ENCODE data around the gene MAGEF1. TPM values are rescaled to one million over a fixed set of nuclear protein-coding genes. Genes with fewer than 3 reads are reported as not detected.

The MAGEF1 gene
- total and polyA plus RNA-seq, 9 of the 15 experiments (the other 6 are each of a cell fraction or from before 2014, with no cell fraction given) = 1.5 to 39.1 (median 19.8) TPM

GRCh38 chr3:184761075-184761841 is 49.4 kb upstream of the MAGEF1 start:
- WGBS (ENCODE audit: insufficient coverage, low coverage, missing lambda C conversion rate) = 27% methylated on average over 10 of the region's 13 CpGs
- no peak overlapping the region for H3K27ac ChIP-seq (ENCODE audit: extremely low read depth, low read depth, low read length)
- H3K4me1 ChIP-seq (replicated peaks in 1 of 2; ENCODE audit: control insufficient read depth in 2 of 2, insufficient read depth in 2 of 2, low read length in 2 of 2) = peaks cover 0 to 7% of the 10 kb centered on the region in 2 experiments; a peak in 3 of 5 replicates
- no TSS peak for BruUV-seq (replicated peaks)
- POLR2A ChIA-PET = interaction anchor here (0.6 kb wide), 2 partner anchors 9 to 19 kb away, joined by 3 to 5 read pairs; no protein-coding TSS in a partner anchor
- no peaks in the 10 kb centered on the region for H4K20me1 ChIP-seq (replicated peaks; ENCODE audit: control insufficient read depth, insufficient read depth, low read length)
- H3K27me3 ChIP-seq (ENCODE audit: control insufficient read depth in 2 of 2, insufficient read depth in 2 of 2, low read length in 2 of 2) = peaks cover 0 to 8% of the 10 kb centered on the region in 2 experiments; a peak in 2 of 5 replicates
- TF ChIP-seq PCBP2 (IDR thresholded peaks at IDR 0.05; ENCODE audit: low read depth, low read length, poor library complexity, severe bottlenecking) (no peak), RBM14 (IDR thresholded peaks at IDR 0.05; ENCODE audit: borderline replicate concordance, insufficient read depth, low read depth, low read length) (no peak), ZSCAN32 (CRISPR knock-in tag; IDR thresholded peaks at IDR 0.05) (no peak), BHLHE40 (IDR thresholded peaks at IDR 0.05; ENCODE audit: low read length) (no peak), CBFA2T2 (conservative IDR thresholded peaks at IDR 0.05) (no peak), HOXB6 (CRISPR knock-in tag; IDR thresholded peaks at IDR 0.05; ENCODE audit: borderline replicate concordance) (no peak), SAFB2 (IDR thresholded peaks at IDR 0.05; ENCODE audit: borderline replicate concordance, low read depth, low read length, severe bottlenecking) (no peak), ZNF431 (CRISPR knock-in tag; IDR thresholded peaks at IDR 0.05) (no peak), TCF7 (IDR thresholded peaks at IDR 0.05; ENCODE audit: borderline replicate concordance) (no peak), NCOA6 (IDR thresholded peaks at IDR 0.05) (no peak)
- TF ChIP-seq, protein P1, sequence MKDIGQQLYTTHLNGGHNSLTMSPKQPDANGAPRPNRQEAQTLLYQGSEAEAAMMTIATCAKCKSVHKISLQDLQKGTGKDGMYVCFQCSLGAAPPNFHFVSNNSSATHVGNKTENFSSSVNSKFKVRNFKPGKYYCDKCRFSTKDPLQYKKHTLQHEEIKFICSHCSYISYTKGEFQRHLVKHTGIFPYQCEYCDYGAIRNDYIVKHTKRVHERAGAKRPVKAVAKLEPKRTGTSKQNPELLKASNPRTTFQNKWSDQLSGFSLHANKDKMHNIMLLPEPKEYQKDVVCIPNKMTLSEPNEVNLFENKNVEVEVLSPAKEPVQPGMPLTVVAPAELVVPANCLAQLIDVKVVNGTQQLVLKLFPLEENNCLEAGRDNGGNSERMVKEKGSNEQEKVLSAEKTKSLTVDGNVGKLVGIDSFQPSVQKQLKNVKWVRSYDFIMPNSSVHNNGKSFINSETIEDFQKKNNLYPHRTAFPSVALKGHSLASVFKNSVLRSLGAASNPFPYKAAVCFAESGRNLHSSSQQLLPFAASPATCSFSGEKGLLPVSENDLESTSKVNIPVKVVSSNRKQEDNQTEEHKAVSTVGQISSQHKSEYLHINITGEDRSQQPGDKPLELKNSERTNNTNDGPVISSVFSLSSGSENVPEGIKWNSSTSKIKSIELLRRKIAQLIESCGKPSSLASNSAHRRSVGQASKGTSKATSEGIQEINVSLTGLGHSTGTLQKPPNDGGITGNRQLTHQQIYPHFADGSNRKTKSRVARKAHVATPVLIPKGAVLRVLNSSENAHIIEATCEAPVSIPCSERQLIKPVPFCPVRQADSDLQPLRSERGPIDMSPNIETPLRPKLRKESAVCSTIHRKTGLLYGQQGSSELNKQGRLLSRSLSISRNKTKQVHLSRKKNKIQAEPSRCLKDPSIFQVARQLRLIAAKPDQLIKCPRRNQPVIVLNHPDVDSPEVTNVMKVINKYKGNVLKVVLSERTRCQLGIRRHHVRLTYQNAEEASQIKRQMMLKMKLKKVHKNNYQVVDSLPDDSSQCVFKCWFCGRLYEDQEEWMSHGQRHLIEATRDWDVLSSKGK (CRISPR knock-in tag; IDR thresholded peaks at IDR 0.05) = no peak
- ATAC-seq = no peak
- CTCF ChIA-PET (ENCODE audit: low intra/inter-chr PET ratio) = no interaction called here
- H3K4me3 ChIP-seq = no peak overlapping the region
- in situ Hi-C loops (cut with MboI) = no loop called here
- H3K79me2 ChIP-seq (ENCODE audit: control insufficient read depth, insufficient read depth, low read length) = no peaks in the 10 kb centered on the region
- no peaks in the 10 kb centered on the region for H3K9me1 ChIP-seq (ENCODE audit: control insufficient read depth, insufficient read depth, low read length)
- DNase-seq (ENCODE audit: extremely low read depth in 1 of 4, low spot score in 3 of 4) = no peak
- no peak overlapping the region for H3K4me2 ChIP-seq (ENCODE audit: insufficient read depth, low read length)
- H3K9me3 ChIP-seq (replicated peaks; ENCODE audit: control insufficient read depth, insufficient read depth, low read depth, low read length) = no peaks in the 10 kb centered on the region
- no peak overlapping the region for H3K9ac ChIP-seq (ENCODE audit: insufficient read depth in 1 of 2, low read depth in 2 of 2, low read length in 2 of 2)
- intact Hi-C loops (cut with micrococcal nuclease) = no loop called here
- no peak for FAIRE-seq
- no peak overlapping the region for H2AFZ ChIP-seq (ENCODE audit: low read depth, low read length)
- H3K36me3 ChIP-seq (ENCODE audit: control insufficient read depth, insufficient read depth, low read length) = no peaks in the 10 kb centered on the region
